GM11168 (cell line): Measurements from ENCODE around the gene THADA.

Source experiments
- in situ Hi-C: fragments of 300-500 bp; cut with MboI; formaldehyde crosslinking; loops from one replicate; pipeline ENCODE4 v1.12.0; 2022; ENCODE audit warnings: low sequenced_read_pairs; ENCODE audit not compliant: unreplicated experiment

The THADA gene

GRCh38 chr2:43341959-43342757, 253.7 kb downstream of the THADA start:
- in situ Hi-C loops: no loop called here

GRCh38 chr2:43340945-43341356, 254.9 kb downstream of the THADA start:
- in situ Hi-C loops: no loop called here

- in situ Hi-C loops: no loop called here
Measured at GRCh38 chr2:43340066-43340465, 255.8 kb downstream of the THADA start.

GRCh38 chr2:43333656-43334144, 262.1 kb downstream of the THADA start:
- in situ Hi-C loops: no loop called here

- in situ Hi-C loops: no loop called here
Measured at GRCh38 chr2:43333101-43333655, 262.7 kb downstream of the THADA start.

- in situ Hi-C loops: no loop called here
Measured at GRCh38 chr2:43332653-43333052, 263.2 kb downstream of the THADA start.

- in situ Hi-C loops: no loop called here
Measured at GRCh38 chr2:43331422-43331821, 264.4 kb downstream of the THADA start.

- in situ Hi-C loops: no loop called here
Measured at GRCh38 chr2:43329637-43330036, 266.2 kb downstream of the THADA start.

GRCh38 chr2:43328832-43329231, 267.0 kb downstream of the THADA start:
- in situ Hi-C loops: no loop called here

GRCh38 chr2:43328133-43328532, 267.7 kb downstream of the THADA start:
- in situ Hi-C loops: no loop called here

- in situ Hi-C loops: no loop called here
Measured at GRCh38 chr2:43327119-43327518, 268.7 kb downstream of the THADA start.

GRCh38 chr2:43326101-43326825, 269.6 kb downstream of the THADA start:
- in situ Hi-C loops: no loop called here

- in situ Hi-C loops: no loop called here
Measured at GRCh38 chr2:43325107-43325811, 270.6 kb downstream of the THADA start.

GRCh38 chr2:43324259-43325106, 271.4 kb downstream of the THADA start:
- in situ Hi-C loops: no loop called here

GRCh38 chr2:43323857-43324256, 272.0 kb downstream of the THADA start:
- in situ Hi-C loops: no loop called here

- in situ Hi-C loops: no loop called here
Measured at GRCh38 chr2:43321446-43321845, 274.4 kb downstream of the THADA start.

GRCh38 chr2:43319541-43319940, 276.3 kb downstream of the THADA start:
- in situ Hi-C loops: no loop called here

GRCh38 chr2:43318791-43319190, 277.0 kb downstream of the THADA start:
- in situ Hi-C loops: no loop called here

- in situ Hi-C loops: no loop called here
Measured at GRCh38 chr2:43317680-43318079, 278.2 kb downstream of the THADA start.

- in situ Hi-C loops: no loop called here
Measured at GRCh38 chr2:43317194-43317593, 278.6 kb downstream of the THADA start.
